Hippocampal formation (tissue), 2 donors: ENCODE results near the gene FBXO41.
"Not testable (repeated sequence)": the region's sequence is repeated elsewhere in the genome, so short reads cannot be mapped to it uniquely, and the experiment has no call there.

Source experiments
- DNase-seq, 2 donors: peaks; one replicate each; lab custom pipeline; 2025; lab: John Stamatoyannopoulos, UW

The FBXO41 gene

GRCh38 chr2:73286134-73286655 is 1.9 kb upstream of the FBXO41 start:
- DNase-seq, result no peak

GRCh38 chr2:73285159-73285739 is 971 bp upstream of the FBXO41 start:
- no peak for DNase-seq

DNA sequence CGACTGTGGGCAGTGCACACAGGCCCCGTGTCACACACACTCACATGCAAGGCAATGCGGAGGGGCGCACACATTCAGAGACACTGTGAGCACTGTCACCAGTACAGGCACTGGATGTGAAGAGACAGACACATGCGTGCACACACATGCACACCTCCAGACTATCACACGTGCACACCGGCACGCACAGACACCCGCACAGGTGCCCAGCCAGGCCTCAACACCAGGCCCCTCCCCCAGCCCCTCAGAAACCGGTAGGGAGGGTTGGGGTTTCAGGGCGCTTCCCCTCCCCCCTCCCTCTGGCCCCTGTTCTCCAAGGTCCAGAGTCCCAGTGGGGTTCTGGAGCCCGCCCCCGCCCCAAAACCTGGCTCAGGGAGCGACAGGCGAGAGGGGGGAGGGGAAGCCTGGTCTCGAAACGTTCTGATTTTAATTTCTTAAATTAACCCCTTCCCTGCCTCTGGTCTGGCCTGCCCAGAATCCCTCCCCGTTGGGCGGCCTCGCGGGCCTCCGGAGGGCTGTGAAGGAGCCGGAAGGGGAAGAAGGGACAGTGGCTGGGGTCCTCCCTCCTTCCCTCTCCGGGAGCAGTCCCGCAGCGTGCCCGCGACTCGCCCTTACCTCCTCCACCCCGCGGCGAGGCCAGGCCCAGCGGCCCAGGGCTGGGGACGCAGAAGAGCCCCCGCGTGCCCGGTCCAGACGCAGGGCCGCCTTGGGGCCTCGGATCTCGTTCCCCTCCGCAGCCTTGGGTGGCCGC is 558 bp downstream of the FBXO41 start:
- no peak for DNase-seq

- DNase-seq, result no peak
Observed at GRCh38 chr2:73282924-73283544, 1.2 kb downstream of the FBXO41 start.

GRCh38 chr2:73281244-73281643 is 3.0 kb downstream of the FBXO41 start:
- DNase-seq, result no peak

- no peak for DNase-seq
Observed at GRCh38 chr2:73279852-73280251, 4.4 kb downstream of the FBXO41 start.

DNA sequence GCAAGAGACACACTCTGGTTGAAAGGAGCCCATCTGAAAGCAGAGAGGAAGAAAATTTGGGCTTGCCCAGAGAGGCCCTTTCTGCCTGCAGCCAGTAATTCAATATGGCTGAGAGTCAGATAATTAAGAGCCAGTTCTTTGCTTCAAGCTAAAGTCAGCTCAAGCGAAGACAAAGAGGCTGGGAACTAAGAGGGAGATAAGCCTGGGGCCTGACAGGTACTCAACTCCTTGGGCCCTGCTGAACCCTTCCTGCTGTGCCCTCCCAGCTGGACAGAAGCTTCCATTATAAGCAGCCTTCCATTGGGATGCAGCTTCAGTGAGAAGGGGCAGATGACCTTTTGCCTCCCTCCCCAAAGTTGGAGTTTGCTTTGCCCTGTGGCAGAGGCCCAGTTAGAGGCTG is 12.0 kb downstream of the FBXO41 start:
- DNase-seq, result no peak

DNA sequence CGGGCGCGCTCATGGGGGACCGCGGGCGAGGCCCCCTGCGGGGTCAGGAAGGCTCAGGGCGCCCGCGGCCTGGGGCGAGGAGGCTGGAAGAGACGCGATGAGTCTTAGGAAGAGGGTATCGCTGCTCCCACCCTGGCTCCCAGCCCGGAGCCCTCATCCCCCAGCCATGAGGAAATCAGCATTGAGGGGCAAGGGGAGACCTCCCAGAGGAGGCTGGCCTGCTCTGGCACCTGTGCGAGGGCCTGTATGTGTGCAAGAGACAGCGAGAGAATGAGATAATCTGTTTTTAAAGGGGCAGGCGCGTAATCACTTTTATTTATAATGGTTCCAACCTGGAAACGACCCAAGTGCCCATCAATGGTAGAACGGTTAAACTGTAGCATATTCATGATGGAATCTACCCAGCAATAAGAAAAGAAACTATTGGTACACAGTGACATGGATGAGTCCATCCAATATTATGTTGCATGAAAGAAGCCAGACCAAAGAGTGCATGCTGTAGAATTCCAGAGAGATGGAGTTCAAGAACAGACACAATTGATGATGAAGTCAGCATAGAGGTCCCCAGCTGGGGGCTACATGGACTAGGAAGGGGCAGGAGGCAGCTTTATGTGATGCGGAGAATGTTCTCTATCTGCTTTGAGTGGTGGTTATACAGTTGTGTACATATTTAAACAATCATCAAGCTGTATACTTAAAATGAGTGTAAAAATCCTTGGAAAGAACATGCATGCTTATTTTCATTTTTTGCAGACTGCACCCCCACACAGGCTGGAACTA is 14.4 kb downstream of the FBXO41 start:
- no peak for DNase-seq

GRCh38 chr2:73268830-73269685 is 15.2 kb downstream of the FBXO41 start:
- DNase-seq, result no peak

- no peak for DNase-seq
Observed at GRCh38 chr2:73268366-73268829, 15.9 kb downstream of the FBXO41 start.

- no peak for DNase-seq
Observed at GRCh38 chr2:73267008-73267407, 17.3 kb downstream of the FBXO41 start.

- no peak for DNase-seq
Observed at GRCh38 chr2:73266061-73266901, 18.0 kb downstream of the FBXO41 start.

- no peak for DNase-seq
Observed at GRCh38 chr2:73265298-73266060, 18.8 kb downstream of the FBXO41 start.

DNA sequence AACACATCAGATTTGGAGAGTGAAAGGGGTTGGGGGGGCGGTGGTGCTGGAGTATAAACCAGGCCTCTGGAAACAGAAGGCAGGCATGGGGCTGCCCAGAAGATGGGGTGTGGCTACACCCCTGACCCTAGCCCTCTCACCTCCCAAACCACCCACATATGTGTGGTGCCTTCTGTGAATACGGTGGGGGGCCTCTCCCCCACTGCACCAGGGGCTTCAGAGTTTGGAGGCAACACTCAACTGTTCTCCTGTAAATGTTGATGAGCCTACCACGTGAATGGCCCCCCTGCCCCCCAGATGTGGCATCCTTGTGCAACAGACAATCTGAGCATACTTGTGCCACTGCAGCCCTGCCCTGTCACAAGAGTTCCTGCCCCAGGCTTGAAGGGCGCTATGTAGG is 19.5 kb downstream of the FBXO41 start:
- no peak for DNase-seq

- DNase-seq, result no peak
Observed at GRCh38 chr2:73264332-73264606, 20.0 kb downstream of the FBXO41 start.

DNA sequence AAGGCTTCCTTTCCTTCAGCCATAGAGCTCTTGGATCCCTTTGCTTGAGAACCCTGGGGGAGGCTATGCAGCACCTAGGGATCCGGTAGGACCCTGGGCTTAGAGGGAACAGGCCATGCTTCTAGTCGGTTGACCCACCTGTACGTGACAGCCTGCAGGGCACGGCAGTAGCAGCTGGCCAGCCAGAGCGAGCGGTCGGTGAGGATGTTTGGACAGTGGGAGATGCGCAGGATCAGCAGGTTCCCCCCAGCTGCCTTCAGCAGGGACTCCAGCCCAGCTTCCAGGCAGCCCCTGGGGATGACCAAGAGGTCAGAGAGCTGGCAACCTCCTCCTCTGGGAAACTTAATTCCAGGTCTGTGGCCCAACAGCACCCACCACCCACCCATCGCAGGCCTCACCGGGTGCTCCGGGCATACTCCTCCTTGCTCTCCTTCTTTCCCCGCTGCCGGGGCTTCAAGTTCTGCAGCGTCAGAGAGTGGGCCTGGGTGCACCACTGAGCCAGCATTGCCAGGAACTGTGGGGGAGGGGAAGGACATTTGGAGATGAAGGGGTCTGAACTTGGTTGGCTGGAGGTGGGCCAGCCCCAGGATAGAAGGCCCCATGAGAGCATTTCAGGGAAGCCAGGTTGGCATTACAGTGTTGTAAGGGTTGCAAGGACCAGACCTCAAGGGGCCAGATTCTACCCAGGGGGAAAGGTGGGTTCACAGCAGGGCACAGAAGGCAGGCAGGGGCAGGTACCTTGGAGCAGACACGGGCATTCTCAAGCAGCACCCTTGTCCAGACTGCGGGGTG is 20.5 kb downstream of the FBXO41 start:
- no peak for DNase-seq

DNA sequence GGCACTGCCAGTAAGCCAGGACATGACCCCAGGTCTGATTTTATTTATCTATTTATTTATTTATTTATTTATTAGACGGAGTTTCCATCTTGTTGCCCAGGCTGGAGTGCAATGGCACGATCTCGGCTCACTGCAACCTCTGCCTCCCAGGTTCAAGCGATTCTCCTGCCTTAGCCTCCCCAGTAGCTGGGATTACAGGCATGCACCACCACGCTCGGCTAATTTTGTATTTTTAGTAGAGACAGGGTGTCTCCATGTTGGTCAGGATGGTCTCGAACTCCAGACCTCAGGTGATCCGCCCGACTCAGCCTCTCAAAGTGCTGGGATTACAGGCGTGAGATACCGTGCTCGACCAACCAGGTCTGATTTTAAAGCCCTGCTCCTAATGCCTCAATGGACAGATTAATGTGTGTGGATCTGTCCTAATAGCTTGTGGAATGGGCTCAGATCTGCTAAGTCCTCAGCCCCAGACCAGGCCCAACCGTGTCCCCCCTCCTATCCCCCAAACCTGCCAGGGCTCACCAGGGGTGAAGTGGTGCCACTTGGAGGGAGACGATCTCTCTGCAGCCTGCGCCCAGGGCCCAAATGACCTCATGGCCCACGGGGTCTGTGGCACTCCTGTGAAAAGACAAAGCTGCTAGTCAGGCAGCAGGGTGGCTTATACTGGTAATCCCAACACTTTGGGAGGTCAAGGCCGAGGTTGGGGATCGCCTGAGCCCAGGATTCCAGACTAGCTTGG is 21.4 kb downstream of the FBXO41 start:
- DNase-seq, result not testable (repeated sequence)

DNA sequence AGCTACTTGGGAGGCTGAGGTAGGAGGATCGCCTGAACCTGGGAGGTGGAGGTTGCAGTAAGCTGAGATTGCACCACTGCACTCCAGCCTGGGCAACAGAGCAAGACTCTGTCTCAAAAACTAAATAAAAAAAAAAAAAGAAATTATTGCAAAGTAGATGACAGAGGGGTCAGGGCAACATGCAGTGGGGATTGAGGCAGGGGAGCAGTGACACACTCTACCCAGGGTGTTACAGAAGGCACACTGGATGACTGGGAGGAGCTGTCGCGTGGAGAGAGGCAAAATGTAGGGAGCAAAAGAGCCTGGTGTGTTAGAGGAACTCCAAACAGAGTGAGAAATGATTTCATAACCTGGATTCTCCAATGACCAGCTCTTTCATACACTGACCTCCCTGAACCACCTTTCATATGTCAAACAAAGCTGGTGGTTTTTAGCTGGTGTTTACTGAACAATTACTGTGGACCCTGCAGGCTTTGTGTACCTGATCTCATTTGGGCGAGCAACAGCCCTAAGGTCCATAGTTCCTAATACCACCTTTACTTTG is 22.1 kb downstream of the FBXO41 start:
- no peak for DNase-seq
